Activated CD4-positive, alpha-beta memory T cell treated with anti-CD3 and anti-CD28 coated beads for 36 hours (primary cell): ENCODE measurements around the gene RPL3. TPM values are rescaled to one million over a fixed set of nuclear protein-coding genes. Genes with fewer than 3 reads are reported as not detected.

ENCODE experiments used
- CTCF ChIA-PET: fragments of 350-600 bp; sonication (Branson Sonifier 250); formaldehyde crosslinking; loops from one replicate; lab custom pipeline; 2021; ENCODE audit warnings: antibody characterized with exemption, inconsistent platforms; lab: Charles Lee
- POLR2A ChIA-PET: fragments of 350-600 bp; sonication (Branson Sonifier 250); formaldehyde crosslinking; loops from one replicate; lab custom pipeline; 2021; ENCODE audit warnings: antibody characterized with exemption; lab: Charles Lee
- DNase-seq: peaks from one replicate; pipeline ENCODE4 v3.0.0-alpha.2; 2020
- H3K27ac Mint-ChIP-seq: one replicate; pipeline ENCODE4 v1.8.0; 2021; ENCODE audit warnings: mixed read lengths
- H3K27me3 Mint-ChIP-seq: one replicate; pipeline ENCODE4 v1.8.0; 2021; ENCODE audit warnings: mixed read lengths
- H3K36me3 Mint-ChIP-seq: one replicate; pipeline ENCODE4 v1.8.0; 2021; ENCODE audit warnings: mixed read lengths
- H3K4me1 Mint-ChIP-seq: one replicate; pipeline ENCODE4 v1.8.0; 2021; ENCODE audit warnings: low read depth, mixed read lengths
- H3K4me3 Mint-ChIP-seq: one replicate; pipeline ENCODE4 v1.8.0; 2021; ENCODE audit warnings: mild to moderate bottlenecking, mixed read lengths
- H3K9me3 Mint-ChIP-seq: one replicate; pipeline ENCODE4 v1.8.0; 2021; ENCODE audit warnings: mixed read lengths
- intact Hi-C: fragments of 100-400 bp; cut with micrococcal nuclease; formaldehyde crosslinking; loops from one replicate; pipeline ENCODE4 v1.15.1; 2023
- total RNA-seq, 2 experiments: library from RNA; stranded (reverse); gene quantifications; one replicate each; pipeline ENCODE4 v1.2.3, GENCODE V29; 2021

Gene RPL3
- total RNA-seq, 2 experiments from 2014 or later: 2,986 to 3,013 TPM

DNA sequence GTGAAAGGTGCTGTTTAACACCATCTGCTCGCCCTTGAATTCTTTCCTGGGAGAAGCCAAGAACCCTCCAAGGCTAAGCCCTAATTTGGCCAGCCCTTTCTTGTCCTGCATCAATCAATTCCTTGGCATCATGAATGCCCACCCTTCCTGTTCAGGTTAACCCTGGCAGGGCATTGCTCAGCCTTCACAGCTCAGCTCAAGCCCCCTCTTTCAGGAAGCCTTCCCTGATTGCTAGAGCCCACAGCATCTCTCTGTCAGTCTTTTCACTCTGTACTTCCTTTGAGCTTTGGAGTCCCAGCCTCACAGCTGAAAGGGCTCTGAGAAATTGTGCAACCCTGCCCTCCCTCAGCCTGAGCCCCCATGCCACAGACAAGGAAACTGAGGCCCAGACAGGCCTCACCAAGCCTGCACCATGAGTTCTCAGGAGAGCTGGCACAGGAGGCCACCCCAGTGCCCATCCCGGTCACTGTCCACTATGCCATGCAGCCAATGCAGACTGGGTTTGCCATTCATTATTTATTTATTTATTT lies 16.9 kb downstream of the RPL3 start:
- H3K27ac Mint-ChIP-seq: no peak overlapping the region
- H3K9me3 Mint-ChIP-seq: no peaks in the 10 kb centered on the region
- no peak overlapping the region for H3K4me3 Mint-ChIP-seq
- ChIA-PET POLR2A (no interaction called here), CTCF (interaction anchor here (1.2 to 2.3 kb wide), 3 partner anchors 12 to 132 kb away, joined by 4 to 22 read pairs (median 10); no protein-coding TSS in a partner anchor)
- H3K27me3 Mint-ChIP-seq: peaks cover 24% of the 10 kb centered on the region
- H3K36me3 Mint-ChIP-seq: no peaks in the 10 kb centered on the region
- H3K4me1 Mint-ChIP-seq: peaks cover 6% of the 10 kb centered on the region
- no peak for DNase-seq
- intact Hi-C loops: no loop called here

DNA sequence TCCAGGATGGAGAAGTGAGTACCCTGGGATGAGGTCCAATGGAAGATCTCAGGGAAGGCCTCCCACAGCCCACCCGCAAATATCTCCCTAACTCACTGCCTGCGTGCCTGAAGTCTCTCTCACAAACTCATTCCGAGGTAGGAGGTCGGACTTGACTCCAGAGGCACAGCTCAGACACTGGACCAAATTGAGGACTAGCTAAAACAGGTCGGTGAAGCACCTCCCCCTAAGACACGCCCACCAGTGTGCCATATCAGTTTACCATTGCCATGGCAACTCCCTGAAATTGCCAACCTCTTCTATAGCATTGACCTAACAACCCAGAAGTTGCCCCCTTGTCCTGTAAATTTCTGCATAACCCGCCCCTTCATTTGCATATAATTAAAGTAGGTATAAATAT lies 17.5 kb downstream of the RPL3 start:
- H3K27ac Mint-ChIP-seq: no peak overlapping the region
- no peak for DNase-seq
- no peak overlapping the region for H3K4me3 Mint-ChIP-seq
- H3K9me3 Mint-ChIP-seq: no peaks in the 10 kb centered on the region
- H3K36me3 Mint-ChIP-seq: no peaks in the 10 kb centered on the region
- H3K27me3 Mint-ChIP-seq: peaks cover 24% of the 10 kb centered on the region
- H3K4me1 Mint-ChIP-seq: peaks cover 6% of the 10 kb centered on the region
- intact Hi-C loops: no loop called here
- ChIA-PET CTCF (interaction anchor here (1.2 kb wide), 1 partner anchor 13 kb away, joined by 4 read pairs; no protein-coding TSS in a partner anchor), POLR2A (no interaction called here)

DNA sequence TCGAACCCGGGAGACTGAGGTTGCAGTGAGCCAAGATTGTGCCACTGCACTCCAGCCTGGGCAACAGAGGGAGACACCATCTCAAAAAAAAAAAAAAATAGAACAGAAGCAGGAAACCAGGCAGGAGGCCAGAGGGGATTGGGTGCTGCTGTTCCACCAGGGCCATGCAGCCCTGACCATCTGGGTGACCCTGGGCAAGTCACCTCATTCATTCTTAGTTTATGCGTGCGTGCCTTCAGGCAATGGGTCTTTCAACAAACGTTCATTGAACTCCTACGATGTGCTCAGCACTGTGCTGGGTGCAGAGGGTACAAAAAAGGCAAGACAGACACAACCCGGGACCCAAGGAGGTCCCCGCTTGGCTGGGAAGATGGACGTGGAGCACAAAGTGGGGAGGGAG lies 18.3 kb downstream of the RPL3 start:
- ChIA-PET CTCF (interaction anchor here (1.8 kb wide), 1 partner anchor 131 kb away, joined by 8 read pairs; no protein-coding TSS in a partner anchor), POLR2A (no interaction called here)
- Mint-ChIP-seq H3K9me3 (no peaks in the 10 kb centered on the region), H3K4me3 (no peak overlapping the region), H3K27me3 (peaks cover 27% of the 10 kb centered on the region), H3K4me1 (peaks cover 6% of the 10 kb centered on the region), H3K27ac (no peak overlapping the region), H3K36me3 (no peaks in the 10 kb centered on the region)
- intact Hi-C loops: no loop called here
- DNase-seq: no peak

DNA sequence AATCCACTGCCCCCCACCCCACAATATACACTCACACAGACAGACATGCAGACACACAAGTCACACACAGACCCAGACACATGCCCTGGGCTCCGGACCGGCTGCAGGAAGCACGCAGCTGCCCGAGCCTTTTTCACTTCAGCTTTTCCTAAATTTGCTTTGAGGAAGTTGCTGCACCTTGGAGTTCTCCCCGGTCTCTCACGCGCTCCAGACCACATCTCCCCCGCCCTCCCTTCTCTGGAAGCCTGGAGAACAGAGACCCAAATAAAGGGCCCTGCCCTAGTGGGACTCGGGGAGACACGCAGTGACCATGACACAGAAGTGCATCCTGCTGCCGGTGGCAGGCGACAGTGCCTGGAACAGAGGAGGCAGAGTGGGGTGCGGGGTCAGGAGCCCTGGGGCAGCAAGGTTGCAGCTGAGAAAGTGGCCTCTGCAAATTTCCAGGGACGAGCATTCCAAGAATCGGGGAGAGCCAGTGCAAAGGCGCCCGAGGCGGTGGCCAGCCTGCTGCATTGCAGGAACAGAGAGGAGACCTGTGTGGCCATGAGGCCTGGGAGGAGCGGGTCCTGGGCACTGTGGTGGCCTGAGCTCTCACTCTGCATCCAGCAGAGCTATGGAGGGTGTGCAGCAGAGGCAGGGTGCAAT lies 19.1 kb downstream of the RPL3 start:
- CTCF ChIA-PET: interaction anchor here (1.1 to 1.8 kb wide), 2 partner anchors 16 to 130 kb away, joined by 4 to 8 read pairs; no protein-coding TSS in a partner anchor
- DNase-seq: no peak
- H3K4me3 Mint-ChIP-seq: no peak overlapping the region
- no peaks in the 10 kb centered on the region for H3K36me3 Mint-ChIP-seq
- H3K27me3 Mint-ChIP-seq: peaks cover 27% of the 10 kb centered on the region
- POLR2A ChIA-PET: no interaction called here
- peaks cover 6% of the 10 kb centered on the region for H3K4me1 Mint-ChIP-seq
- no peak overlapping the region for H3K27ac Mint-ChIP-seq
- intact Hi-C loops: no loop called here
- no peaks in the 10 kb centered on the region for H3K9me3 Mint-ChIP-seq

DNA sequence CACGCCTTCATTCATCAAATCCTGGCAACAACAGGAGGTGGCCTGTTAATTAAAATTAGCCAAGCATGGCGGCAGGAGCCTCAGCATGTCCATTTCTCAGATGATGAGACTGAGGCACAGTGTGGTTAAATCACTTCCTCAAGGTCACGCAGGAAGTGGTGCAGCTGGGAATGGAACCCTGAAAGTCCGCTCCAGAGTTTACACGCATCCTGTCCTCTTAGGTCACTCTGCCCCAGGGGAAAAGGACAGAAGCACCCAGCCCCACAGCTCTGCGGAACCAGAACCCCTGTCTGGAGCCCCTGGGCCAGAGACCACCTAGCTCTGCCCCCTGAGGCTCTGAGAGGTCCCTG lies 19.6 kb downstream of the RPL3 start:
- no peak overlapping the region for H3K27ac Mint-ChIP-seq
- intact Hi-C loops: no loop called here
- ChIA-PET POLR2A (no interaction called here), CTCF (interaction anchor here (1.1 to 1.8 kb wide), 2 partner anchors 16 to 129 kb away, joined by 4 to 8 read pairs; no protein-coding TSS in a partner anchor)
- peaks cover 6% of the 10 kb centered on the region for H3K4me1 Mint-ChIP-seq
- no peak for DNase-seq
- peaks cover 27% of the 10 kb centered on the region for H3K27me3 Mint-ChIP-seq
- H3K36me3 Mint-ChIP-seq: no peaks in the 10 kb centered on the region
- H3K4me3 Mint-ChIP-seq: no peak overlapping the region
- no peaks in the 10 kb centered on the region for H3K9me3 Mint-ChIP-seq

DNA sequence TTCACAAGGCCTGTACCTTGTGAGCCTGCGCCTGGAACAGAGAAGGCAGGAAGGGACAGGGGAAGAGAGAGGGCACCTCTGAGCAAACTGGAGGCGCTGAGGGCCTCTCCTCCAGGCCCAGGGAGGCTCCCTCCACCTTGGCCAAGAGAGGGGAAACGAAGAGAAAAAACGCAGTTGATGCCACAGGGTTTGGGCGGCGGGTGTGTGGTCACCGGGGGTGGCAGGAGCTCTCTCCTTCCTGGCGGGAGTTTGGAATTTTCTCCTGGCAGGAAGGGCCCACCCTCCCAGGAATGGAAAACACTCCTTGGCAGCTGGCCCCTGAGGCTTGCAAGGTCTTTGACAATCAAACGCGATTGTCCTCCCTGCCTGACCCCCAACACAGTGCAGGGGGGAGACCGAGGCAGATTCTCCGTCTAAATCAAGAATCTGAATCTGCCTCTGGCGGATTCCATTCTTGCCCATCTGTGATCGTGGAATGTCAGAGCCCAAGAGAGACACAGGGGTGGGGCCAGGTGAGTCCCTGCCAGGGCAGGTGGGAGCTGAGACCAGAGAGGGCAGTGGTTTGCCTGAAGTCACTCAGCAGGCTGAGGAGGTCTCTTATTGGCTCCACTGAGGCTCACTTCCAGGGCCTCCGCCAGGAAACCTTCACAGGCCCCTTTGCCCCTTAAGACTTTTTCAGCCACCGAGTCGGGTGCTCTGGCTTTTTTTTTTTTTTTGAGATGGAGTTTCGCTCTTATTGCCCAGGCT lies 21.0 kb downstream of the RPL3 start:
- POLR2A ChIA-PET: no interaction called here

DNA sequence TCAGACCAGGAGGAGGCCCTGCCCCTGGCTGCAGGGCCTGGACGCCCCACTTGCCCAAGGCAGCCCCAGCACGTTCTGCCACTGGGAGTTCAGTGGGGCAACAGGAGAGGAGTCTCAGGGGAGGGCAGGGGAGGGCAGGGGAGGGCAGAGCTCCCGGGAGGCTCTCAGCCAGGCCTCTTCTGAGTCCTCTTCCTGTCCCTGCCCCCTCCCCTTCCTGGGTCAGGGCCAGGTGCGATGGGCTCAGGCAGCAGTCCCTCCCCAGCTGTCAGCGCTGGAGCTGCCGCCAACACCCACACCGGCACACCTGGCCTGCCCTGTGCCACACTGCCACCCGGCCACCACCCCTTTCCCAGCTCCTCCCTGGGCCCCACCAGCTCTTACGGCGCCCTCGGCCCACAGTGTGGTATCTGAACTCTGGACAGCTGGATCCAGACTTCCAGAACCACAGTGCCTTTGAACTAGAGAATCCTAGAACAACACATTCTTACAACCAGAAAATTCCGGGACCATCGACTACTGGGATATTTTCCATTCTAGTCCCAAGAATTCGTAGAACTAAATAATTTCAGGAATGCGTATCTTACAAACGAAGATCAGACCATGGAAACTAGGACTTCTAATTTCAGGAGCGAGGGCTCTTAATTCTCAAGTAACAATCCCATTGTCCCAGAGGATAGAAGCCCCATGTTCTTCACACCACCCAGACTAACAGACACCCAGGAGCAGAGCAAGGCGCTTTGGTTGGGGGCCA lies 21.8 kb downstream of the RPL3 start:
- H3K27me3 Mint-ChIP-seq: peaks cover 27% of the 10 kb centered on the region
- POLR2A ChIA-PET: no interaction called here

More for the DNA sequence above, 21.0 kb downstream of the RPL3 start:
- no peak for DNase-seq
- intact Hi-C loops: no loop called here
- Mint-ChIP-seq H3K4me1 (peaks cover 6% of the 10 kb centered on the region), H3K9me3 (no peaks in the 10 kb centered on the region), H3K4me3 (no peak overlapping the region), H3K27me3 (peaks cover 27% of the 10 kb centered on the region), H3K36me3 (no peaks in the 10 kb centered on the region), H3K27ac (no peak overlapping the region)
- CTCF ChIA-PET: interaction anchor here (0.6 to 2.6 kb wide), 2 partner anchors 128 to 145 kb away, joined by 3 to 10 read pairs; no protein-coding TSS in a partner anchor

DNA sequence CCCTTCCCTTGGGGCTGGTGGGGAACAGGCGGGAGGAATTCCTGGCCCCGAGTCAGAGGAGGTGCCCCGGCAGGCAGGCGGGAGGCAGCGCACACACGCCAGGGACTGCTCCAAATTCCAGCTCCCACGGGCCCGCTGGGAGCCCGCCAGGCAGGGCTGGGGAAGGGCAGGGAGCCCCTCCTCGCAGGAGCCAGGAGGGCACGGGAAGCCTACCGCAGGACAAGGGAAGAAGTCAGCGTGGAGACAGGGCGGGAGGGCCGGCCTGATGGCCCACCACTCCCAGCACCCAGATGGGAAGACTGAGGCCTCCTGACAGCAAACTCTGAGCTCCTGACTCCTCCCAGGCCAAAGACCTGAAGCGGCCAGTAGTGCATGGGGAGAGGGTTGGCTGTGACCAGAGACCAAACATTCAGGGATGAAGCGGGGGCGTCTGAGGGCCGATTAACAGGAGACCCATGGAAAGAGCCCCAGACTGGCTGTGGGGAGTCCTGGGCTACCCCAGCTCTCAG lies 22.4 kb downstream of the RPL3 start:
- intact Hi-C loops: no loop called here

More for the DNA sequence above, 21.8 kb downstream of the RPL3 start:
- DNase-seq: no peak
- Mint-ChIP-seq H3K4me1 (peaks cover 6% of the 10 kb centered on the region), H3K9me3 (no peaks in the 10 kb centered on the region), H3K36me3 (no peaks in the 10 kb centered on the region), H3K4me3 (no peak overlapping the region), H3K27ac (no peak overlapping the region)
- intact Hi-C loops: no loop called here
- CTCF ChIA-PET: interaction anchor here (0.6 to 2.6 kb wide), 2 partner anchors 127 to 144 kb away, joined by 3 to 10 read pairs; no protein-coding TSS in a partner anchor

DNA sequence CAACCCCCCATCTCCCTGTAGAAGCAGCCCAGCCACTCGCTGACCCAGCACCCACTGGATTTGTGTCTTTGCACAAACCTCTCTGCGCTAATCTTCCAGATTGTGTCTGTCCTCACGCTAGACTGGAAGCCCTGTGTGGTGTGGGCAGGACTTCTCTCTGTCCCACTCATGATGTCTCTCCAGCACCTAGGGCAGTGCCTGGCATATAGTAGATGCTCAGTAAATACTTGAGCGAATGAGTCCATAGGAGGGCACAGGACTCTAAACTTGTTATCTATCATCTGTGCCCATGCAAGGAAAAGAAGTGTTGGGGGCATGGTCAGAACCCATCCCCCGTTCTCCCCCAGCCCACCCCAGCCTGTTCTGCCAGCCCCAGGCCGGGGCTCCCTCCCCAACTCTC lies 22.9 kb downstream of the RPL3 start:
- Mint-ChIP-seq H3K4me1 (peaks cover 6% of the 10 kb centered on the region), H3K9me3 (no peaks in the 10 kb centered on the region), H3K36me3 (no peaks in the 10 kb centered on the region), H3K27ac (no peak overlapping the region), H3K4me3 (no peak overlapping the region), H3K27me3 (peaks cover 27% of the 10 kb centered on the region)
- CTCF ChIA-PET: interaction anchor here (2.6 kb wide), 1 partner anchor 126 kb away, joined by 10 read pairs; no protein-coding TSS in a partner anchor
- POLR2A ChIA-PET: no interaction called here
- intact Hi-C loops: no loop called here
- no peak for DNase-seq

More for the DNA sequence above, 22.4 kb downstream of the RPL3 start:
- Mint-ChIP-seq H3K27me3 (peaks cover 27% of the 10 kb centered on the region), H3K4me3 (no peak overlapping the region), H3K4me1 (peaks cover 6% of the 10 kb centered on the region), H3K36me3 (no peaks in the 10 kb centered on the region), H3K27ac (no peak overlapping the region), H3K9me3 (no peaks in the 10 kb centered on the region)
- ChIA-PET CTCF (interaction anchor here (2.6 kb wide), 1 partner anchor 126 kb away, joined by 10 read pairs; no protein-coding TSS in a partner anchor), POLR2A (no interaction called here)
- DNase-seq: no peak

DNA sequence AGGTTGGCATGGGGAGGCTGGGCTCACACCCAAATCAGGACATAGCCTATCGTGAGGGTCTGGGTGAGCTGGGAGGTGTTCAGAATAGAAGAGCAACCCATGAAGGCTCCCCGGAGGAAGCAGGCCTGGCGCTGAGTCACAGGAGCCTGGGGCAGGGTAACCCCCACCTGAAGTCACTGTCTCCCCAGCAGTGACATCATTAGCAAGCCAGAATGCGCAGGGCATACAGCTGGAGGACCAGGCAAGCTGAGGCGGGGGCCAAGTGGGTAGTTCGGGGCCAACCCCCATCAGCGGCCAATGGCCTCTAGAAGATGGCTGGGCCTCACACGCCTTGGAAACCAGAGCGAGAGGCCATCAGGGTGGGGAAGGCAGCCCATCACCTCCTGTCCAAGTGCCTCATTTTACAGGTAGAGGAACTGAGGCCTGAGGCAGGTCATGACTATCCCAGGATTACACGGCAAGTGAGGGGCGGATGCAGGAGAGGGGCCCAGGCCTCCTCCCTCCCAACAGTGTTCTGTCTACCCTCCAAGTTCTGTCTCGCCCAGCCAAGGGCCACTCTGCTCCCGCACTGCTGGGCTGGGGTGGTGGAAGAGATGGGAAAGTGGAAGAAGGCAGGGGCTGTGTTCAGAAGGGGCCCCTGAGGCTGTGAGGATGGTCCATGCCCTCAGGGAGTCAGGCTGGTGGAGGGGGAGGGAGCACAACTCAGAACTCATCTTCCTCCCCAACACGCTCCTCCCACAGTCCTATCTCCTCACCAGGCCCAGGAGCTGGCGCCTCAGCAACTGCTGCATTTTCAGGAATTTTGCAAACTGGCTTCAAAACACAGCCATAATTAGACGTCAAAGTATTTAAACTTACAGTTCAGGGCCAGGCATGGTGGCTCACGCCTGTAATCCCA lies 24.6 kb downstream of the RPL3 start:
- H3K4me1 Mint-ChIP-seq: no peaks in the 10 kb centered on the region
- DNase-seq: no peak
- no peak overlapping the region for H3K27ac Mint-ChIP-seq
- H3K27me3 Mint-ChIP-seq: peaks cover 14% of the 10 kb centered on the region
- no peaks in the 10 kb centered on the region for H3K9me3 Mint-ChIP-seq
- no peak overlapping the region for H3K4me3 Mint-ChIP-seq
- H3K36me3 Mint-ChIP-seq: no peaks in the 10 kb centered on the region
- intact Hi-C loops: no loop called here
- POLR2A ChIA-PET: no interaction called here
- CTCF ChIA-PET: interaction anchor here (0.8 kb wide), 1 partner anchor 152 kb away, joined by 3 read pairs; no protein-coding TSS in a partner anchor
